GM04503 (cell line): Measurements from ENCODE around the gene UBFD1.
"Not testable (repeated sequence)": the region's sequence is repeated elsewhere in the genome, so short reads cannot be mapped to it uniquely, and the experiment has no call there.

Experiments
- DNase-seq: peaks from one replicate; pipeline ENCODE4 v3.0.0-alpha.2; 2012; ENCODE audit warnings: low read depth

UBFD1 gene

DNA sequence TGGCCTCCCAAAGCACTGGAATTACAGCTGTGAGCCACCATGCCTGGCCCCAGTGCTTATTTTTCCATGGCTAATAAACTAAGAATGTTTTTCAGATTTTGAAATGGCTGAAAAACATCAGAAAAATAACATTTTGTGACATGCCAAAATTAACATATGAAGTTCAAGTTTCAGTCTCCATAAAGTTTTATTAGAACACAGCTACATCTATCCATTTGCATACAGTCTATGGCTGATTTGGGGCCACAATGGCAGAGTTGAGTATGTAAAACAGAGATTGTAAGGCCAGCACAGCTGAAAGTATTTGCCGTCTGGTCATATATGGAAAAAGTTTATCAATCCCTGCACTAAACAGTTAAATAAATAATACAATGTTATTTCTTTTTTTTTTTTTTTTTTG, 52.4 kb downstream of the UBFD1 start:
- DNase-seq = no peak

DNA sequence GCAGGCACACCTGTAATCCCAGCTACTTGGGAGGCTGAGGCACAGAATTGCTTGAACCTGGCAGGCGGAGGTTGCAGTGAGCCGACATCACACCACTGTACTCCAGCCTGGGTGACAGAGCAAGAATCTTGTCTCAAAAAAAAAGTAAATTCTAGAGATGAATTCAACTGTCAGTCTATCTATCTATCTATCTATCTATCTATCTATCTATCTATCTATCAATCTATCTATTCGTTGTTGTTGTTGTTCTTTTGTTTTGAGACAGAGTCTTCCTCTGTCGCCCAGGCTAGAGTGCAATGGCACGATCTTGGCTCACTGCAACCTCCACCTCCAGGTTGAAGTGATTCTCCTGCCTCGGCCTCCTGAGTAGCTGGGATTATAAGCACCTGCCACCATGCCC, 53.4 kb downstream of the UBFD1 start:
- DNase-seq = not testable (repeated sequence)

DNA sequence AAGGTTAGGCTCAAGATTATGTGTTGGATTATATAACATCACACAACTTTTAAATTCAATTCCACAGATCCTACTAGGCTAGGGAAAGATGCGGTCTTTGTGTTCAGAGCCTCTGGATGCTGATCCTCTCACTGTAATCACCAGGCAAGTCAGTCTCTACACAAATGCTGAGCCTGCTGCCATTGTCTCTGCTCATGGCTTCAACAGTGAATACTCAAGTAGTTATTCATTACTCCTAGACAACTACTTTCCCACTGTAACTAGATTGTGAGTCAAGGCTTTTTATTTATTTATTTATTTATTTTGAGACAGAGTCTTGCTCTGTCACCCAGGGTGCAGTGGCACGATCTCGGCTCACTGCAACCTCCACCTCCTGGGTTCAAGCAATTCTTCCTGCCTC, 54.4 kb downstream of the UBFD1 start:
- no peak for DNase-seq

DNA sequence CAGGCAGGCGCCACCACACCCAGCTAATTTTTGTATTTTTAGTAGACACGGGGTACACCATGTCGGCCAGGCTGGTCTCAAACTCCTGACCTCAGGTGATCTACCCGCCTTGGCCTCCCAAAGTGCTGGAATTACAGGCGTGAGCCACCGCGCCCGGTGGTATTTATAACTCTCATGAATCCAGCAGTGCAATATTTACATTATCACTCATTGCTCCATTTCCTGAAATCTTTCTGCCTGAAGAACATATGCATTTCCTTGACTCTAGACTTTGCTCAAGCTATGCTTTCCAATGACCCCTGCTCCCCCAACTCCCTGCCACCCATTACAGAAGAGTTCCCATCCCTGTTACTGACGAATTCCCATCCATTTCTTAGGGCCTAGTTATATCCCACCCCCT, 58.3 kb downstream of the UBFD1 start:
- DNase-seq = no peak
